GM12865 (cell line): Measurements from ENCODE around the gene SFXN4.

Source experiments
- DNase-seq: peaks from one replicate; pipeline ENCODE4 v3.0.0; 2010; ENCODE audit warnings: low read depth
- H3K4me3 ChIP-seq: 2 replicates; pipeline ENCODE4 v1.5.1; 2011; ENCODE audit warnings: mild to moderate bottlenecking, low read depth, low read length, control low read depth
- TF ChIP-seq, protein P1 (sequence below): IDR thresholded peaks from 2 replicates; pipeline ENCODE4 v1.5.1; 2011; ENCODE audit warnings: low read length, control low read depth, low read depth, inconsistent platforms; ENCODE audit not compliant: insufficient read depth; ENCODE audit errors: missing control alignments

The SFXN4 gene, protein sequence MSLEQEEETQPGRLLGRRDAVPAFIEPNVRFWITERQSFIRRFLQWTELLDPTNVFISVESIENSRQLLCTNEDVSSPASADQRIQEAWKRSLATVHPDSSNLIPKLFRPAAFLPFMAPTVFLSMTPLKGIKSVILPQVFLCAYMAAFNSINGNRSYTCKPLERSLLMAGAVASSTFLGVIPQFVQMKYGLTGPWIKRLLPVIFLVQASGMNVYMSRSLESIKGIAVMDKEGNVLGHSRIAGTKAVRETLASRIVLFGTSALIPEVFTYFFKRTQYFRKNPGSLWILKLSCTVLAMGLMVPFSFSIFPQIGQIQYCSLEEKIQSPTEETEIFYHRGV

DNA sequence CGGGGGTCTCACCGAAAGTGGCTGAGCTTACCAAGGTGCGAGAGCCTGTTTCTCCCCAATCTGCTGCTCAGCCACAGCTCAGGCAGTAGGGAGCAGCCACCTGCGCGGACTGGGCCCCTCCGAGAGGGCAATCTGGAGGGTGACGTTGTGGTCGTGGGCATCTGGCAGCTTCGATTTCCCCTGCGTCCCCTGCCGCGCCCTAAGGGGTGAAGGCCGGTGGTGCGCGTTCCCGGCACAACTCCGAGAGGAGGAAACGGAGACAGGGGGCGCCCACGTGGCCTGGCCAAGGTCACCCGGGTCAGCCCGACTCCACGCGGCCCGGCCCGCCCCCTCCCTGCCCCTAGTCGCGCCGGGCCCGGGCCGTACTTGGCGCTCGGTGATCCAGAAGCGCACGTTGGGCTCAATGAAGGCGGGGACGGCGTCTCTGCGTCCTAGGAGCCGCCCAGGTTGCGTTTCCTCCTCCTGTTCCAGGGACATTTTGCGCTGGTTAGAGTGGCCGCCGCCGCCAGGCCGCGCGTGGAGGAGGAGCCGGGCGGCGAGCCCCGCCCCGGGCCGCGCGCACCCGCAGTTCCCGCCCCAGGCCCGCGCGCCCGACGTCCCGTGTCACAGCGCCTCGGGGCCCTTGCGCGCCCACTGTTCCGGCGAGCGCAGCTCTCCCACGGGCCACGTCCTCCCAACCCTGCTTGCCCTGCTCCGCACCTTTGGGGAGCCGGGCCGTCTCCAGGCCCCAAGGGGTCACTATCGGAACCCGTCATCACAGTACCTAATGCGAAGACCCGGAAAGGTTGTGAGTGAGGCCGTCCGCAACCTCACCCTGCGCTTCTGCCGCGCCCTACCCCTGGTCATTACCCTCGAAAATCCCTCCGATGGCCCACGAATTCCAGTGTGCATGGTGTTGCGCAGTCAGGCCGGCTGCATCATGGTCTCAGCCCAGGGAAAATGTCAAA, at the start of gene SFXN4:
TSS of gene SFXN4 (minus strand) at position 544 of the 947 bp plus-strand sequence. CDS start at position 477, 67 bp downstream.
- H3K4me3 ChIP-seq: peak within 1 kb of the TSS; percentile 97
- TF ChIP-seq, protein P1, sequence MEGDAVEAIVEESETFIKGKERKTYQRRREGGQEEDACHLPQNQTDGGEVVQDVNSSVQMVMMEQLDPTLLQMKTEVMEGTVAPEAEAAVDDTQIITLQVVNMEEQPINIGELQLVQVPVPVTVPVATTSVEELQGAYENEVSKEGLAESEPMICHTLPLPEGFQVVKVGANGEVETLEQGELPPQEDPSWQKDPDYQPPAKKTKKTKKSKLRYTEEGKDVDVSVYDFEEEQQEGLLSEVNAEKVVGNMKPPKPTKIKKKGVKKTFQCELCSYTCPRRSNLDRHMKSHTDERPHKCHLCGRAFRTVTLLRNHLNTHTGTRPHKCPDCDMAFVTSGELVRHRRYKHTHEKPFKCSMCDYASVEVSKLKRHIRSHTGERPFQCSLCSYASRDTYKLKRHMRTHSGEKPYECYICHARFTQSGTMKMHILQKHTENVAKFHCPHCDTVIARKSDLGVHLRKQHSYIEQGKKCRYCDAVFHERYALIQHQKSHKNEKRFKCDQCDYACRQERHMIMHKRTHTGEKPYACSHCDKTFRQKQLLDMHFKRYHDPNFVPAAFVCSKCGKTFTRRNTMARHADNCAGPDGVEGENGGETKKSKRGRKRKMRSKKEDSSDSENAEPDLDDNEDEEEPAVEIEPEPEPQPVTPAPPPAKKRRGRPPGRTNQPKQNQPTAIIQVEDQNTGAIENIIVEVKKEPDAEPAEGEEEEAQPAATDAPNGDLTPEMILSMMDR: no peak
- DNase-seq: peak; percentile 89

DNA sequence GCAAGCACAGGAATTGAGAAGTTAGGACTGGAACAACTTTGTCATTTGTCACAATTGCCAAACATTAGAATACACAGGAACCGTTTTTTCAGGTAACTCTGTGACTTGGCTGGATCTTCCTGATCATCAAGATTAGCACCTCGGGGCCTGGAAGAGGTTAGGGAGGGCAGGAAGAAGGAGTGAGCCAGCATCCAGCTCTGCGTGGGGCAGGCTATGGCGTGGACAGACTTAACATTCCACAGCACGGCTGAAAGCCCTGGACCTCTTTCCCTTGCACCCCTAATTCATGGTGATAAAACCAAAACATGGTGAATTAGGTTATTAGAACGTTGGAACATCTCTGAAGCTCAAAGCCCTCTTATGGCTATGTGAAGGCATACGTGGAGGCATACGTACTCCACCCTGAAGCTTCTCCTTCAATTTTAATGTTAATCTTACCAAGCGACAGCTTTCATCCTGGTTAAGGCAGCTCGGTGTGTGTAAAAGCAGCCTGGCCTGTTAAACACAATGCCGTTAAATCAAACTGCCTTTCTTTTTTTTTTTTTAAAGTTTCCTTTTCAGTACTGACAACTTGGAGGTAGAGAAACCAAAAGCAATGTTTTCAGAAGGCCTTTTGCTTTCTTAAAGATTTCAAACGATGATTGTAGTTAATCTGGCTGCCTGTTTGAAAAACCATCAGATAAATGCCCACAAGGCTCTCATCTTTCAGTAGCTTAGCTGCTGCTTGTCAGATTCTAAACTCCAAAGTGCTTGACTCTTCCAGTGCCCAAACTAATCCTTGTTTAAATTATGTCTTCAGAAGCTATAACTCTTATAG, 46.3 kb upstream of the SFXN4 start:
- TF ChIP-seq, protein P1: no peak
- DNase-seq: peak; percentile 42
- H3K4me3 ChIP-seq: no peak overlapping the region

DNA sequence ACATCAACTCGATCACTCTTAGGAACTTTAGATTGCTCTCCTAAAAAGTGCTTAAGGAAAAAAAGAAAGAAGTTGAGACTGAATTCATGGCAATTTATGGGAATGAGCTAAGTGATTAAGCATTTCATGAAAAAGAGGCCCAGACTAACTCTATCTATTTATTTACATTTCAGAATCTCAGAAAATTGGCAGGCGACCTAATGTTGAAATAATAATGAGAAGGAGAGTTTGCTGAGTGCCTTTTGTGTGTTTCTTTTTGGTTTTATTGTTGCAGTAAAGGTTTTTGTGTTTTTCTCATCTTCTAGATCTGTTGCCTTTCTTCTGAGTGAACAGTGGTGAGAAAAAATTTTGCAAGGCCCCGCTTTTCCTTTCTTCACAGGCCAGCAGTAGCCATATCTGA, 45.7 kb upstream of the SFXN4 start:
- DNase-seq: no peak
- no peak overlapping the region for H3K4me3 ChIP-seq
- TF ChIP-seq, protein P1: no peak

DNA sequence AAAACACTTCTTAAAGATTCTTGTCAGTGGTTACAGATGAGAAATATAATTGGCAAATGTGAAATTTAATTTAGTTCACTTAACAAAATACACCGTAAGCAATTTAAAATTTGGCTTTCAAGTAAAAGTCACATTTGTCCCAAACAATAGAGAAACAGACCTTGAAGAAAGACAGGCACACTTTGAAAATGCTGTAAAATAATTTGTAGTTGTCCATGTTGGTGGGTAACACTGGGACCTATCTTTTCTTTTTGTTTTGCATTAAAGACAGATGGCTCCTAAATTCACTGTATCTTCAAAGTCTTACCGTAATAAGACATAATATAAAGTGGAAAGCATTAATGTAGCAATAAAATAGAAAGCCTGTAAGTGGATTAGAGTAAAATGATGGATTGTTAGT, 45.1 kb upstream of the SFXN4 start:
- no peak for DNase-seq
- H3K4me3 ChIP-seq: no peak overlapping the region
- TF ChIP-seq, protein P1: no peak

DNA sequence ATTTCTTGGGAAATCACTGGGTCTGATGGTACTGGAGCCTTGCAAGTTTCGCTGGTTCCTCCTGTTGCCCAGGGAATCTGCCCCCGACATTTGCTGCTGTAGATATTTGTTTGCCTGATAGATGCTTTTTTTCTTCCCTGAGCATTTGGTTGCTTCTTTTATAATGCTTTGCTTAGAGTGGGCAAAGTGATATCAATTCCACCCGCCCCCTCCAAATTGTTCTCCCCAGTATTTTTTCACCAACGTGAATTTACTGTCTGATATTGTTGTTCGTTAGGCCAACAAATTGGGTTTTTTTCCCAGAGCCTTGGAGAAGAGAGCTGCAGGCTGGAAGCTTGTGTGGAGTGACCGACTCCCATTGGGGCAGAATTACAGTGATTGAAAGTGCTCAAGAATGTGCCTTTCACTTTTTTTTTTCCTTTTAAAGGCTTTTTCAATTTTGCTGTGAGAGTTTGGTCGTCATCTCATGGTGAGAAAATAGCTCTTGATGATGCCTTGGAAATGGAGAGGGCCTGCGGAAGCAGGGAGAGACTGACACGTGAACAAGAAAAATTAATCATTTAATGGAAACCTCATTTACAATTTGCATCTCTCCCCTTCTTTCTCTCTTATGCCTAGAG, 44.3 kb upstream of the SFXN4 start:
- peak overlapping the region; percentile 91 for H3K4me3 ChIP-seq
- TF ChIP-seq, protein P1: no peak
- no peak for DNase-seq
